GM21515 (cell line): ENCODE results near the gene SPATS2.
"Not testable (repeated sequence)": the region's sequence is repeated elsewhere in the genome, so short reads cannot be mapped to it uniquely, and the experiment has no call there.

Source experiments
- ATAC-seq: cut with Tn5 transposase; IDR thresholded peaks from one replicate; pipeline ENCODE4 v1.9.1; 2021; ENCODE audit not compliant: unreplicated experiment

The SPATS2 gene

DNA sequence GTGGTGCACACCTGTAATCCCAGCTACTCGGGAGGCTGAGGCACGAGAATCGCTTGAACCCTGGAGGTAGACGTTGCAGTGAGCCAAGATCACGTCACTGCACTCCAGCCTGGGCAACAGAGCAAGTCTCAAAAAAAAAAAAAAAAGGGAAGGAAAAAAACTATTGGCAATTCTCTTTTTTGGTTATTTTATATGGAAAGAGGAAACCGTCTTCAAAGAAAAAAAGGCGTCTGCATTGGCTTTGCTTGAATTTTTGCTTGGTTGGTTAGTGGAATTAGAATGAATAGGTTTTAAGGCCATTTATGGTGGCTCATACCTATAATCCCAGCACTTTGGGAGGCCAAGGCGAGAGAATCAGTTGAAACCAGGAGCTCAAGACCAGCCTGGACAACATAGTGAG is 142.4 kb downstream of the SPATS2 start:
- not testable (repeated sequence) for ATAC-seq

DNA sequence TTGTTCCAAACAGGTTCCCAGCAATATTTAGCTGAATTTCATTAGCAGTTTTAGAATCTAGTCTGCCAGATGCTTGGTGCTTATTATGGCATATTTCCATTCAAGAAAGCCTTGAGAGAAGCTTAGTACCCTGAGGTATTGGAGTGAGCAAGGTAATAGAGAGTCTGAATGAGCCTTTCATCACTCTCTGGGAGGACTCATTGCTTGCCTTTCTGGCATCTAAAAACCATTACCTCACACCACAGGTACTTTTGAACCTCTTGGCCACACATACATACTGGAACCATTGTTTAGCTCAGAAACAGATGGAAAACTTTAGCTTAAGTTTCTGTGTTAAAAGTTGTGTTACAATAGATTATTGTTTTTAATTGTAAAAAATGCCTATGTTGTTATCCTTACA is 144.1 kb downstream of the SPATS2 start:
- ATAC-seq: no peak

GRCh38 chr12:49512546-49512945 is 145.3 kb downstream of the SPATS2 start:
- ATAC-seq: no peak

GRCh38 chr12:49515266-49515665 is 148.0 kb downstream of the SPATS2 start:
- no peak for ATAC-seq

- no peak for ATAC-seq
Measured at GRCh38 chr12:49518914-49519573, 151.8 kb downstream of the SPATS2 start.

GRCh38 chr12:49519574-49519936 is 152.3 kb downstream of the SPATS2 start:
- no peak for ATAC-seq

DNA sequence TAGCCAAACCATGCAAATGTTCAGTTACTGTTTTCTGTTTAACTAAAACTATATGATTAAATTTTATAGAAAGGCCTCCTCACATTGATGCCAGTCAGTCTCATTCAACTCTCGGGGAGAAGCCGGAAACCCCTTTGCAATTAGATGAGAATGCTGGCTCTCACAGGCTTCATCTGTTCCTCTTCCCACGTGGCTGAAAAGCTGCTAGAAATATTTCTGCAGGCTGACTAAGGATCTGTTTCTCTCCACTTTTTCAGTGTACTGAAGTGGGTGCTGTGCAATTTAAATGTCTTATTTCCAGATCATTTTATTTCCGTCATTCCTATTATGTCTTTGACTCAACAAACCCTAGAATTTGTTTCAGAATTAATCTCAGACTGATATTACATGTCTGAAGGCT is 154.1 kb downstream of the SPATS2 start:
- ATAC-seq: no peak

DNA sequence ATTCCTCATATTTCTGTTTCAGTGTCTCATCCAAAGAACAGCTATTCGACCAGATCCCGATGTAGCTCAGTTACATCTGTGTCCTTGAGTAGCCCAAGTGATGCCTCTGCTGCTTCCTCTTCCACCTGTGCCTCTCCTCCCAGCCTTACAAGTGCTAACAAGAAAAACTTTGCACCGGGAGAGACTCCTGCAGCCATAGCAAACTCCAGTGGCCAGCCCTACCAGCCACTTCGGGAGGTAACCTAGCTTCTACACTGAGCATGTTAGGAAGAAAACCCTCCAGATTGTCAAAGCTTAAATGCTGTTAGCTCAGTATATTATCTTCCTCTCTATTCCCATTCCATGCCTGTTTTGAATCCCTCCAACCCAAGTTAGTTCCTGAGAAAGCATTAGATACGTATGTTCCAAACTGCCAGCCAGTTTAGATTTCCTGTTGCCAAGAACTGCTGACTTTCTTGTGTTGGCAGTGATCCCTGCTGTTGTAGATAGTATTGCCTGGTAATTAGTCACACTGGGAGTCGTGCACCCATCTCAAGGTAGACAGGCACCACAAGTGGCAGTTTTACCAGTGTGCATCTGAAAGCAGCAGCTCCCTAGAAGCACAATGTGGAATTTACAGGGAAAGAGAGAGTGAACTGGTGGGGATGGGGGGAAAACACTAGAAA is 157.5 kb downstream of the SPATS2 start:
- ATAC-seq: no peak

- no peak for ATAC-seq
Measured at GRCh38 chr12:49525942-49526341, 158.7 kb downstream of the SPATS2 start.

DNA sequence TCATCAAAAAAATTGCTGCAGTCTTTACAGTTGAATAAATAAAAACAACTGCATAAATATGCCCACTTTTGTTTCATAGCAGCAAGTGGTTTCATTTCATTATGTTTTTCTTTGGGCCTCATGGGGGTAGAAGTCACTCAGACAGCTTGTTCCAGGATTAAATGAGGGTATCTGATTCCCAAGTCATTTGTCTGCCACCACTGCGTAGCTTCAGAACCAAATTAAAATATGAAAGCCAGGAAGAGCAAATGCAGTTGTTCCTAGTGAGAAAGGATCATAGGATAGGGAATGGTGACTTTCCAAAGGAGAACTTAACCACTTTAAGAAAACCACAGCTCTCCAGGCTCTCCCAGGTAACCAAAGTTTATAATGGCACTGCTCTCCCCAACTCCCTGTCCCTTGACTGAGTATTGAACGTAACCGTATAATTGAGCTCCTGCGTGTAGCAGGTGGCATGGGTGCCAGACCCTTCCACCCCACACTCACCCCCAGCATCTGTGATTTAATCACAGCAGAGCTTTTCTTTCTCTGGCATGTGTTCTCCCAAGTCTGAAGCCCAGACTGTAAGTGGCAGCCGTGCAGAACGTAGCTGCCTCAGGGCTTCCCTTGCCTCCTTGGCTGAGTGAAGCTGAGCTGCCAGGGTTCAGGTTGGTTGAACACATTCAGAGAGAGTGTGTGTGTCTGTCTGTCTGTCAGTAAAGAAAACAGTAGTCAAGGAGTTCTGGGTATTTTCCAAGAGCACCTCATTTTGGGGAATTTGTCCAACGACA is 160.3 kb downstream of the SPATS2 start:
- ATAC-seq: no peak

GRCh38 chr12:49529414-49529813 is 162.2 kb downstream of the SPATS2 start:
- ATAC-seq: no peak

DNA sequence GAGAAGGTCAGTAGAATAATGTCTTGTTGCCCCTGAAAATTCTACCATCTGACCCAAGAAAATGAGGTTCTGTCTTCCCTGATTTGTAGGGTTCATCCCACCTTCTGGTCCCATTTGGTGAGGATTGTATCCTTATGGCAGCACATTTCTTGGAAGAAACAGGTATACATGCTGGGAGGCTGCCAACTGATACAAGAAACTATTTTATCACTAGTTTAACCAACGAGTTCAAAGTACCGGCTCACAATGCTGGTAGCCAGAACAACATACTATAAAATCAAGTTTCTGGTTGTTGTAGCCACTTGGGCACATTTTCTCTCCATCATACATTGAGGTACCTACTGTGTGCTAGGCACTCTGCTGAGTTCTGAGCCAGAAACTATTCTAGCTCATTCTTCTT is 164.5 kb downstream of the SPATS2 start:
- ATAC-seq: no peak

GRCh38 chr12:49533331-49533730 is 166.1 kb downstream of the SPATS2 start:
- ATAC-seq: no peak

- ATAC-seq: not testable (repeated sequence)
Measured at GRCh38 chr12:49534122-49534521, 166.9 kb downstream of the SPATS2 start.

- no peak for ATAC-seq
Measured at GRCh38 chr12:49534731-49535278, 167.5 kb downstream of the SPATS2 start.

GRCh38 chr12:49535921-49536525 is 168.8 kb downstream of the SPATS2 start:
- ATAC-seq: no peak

DNA sequence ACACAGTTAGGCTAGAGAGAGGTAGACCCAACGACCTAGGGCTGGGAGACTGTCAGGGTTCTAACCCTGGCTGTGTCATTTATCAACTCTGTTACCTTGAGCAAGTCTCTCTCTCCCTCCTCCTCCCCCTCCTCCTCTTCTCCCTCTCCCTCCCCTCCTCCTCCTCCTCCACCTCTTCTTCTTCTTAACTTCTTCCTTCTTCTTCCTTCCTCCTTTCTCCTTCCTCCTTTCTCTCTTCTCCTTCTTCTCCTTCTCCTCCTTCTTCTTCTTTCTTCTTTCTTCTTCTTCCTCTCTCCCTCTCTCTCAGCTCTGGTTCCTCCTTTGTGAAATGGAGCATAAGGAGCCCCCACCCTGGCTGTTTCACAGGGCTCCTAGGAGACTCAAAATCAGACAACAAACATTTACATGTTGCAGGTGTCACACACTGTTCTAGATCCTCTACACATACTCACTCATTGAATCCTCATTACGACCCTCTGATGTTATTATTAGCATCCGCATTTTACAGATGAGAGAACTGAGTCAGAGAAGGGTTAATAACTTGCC is 169.3 kb downstream of the SPATS2 start:
- ATAC-seq: no peak

- ATAC-seq: no peak
Measured at GRCh38 chr12:49537231-49537751, 170.0 kb downstream of the SPATS2 start.

DNA sequence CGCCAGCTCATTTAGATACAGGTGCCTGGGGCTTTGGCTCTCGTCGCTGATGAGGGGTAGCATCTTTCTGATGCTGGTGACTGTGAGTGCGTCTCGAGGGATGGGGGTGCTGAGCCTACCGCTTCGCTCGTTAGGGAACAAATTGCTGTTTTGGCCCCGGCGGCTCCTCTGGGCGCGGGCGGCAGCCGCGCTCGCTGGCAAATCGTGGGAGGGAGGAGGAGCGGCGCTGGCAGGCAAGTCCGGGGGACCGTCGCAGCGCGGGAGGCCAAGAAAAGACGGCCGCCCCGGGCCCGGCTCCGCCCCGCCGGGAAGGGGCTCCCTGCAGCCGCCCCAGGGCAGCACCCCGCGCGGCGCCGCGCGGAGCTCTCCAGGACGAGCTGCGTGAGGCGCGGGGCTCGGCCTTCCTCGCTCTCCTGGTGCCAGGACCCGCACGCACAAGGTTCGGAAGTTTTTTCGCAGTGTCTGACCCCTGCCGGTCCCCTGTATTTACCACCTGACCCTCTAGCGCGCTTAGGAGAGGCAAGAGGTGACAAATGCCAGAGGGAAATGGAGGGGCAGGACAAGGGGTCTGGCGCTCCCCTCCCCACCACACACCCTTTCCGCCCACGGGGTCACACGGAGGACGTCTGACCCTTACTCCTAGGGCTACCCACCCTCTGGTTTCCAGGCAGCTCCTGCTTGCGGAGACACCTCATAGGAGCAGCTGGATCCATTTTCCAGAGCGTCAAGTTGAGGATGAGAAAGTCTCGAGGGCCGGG is 170.7 kb downstream of the SPATS2 start:
- no peak for ATAC-seq
